Measurements from ENCODE around the gene CHRNB4.

CHRNB4 gene

DNA sequence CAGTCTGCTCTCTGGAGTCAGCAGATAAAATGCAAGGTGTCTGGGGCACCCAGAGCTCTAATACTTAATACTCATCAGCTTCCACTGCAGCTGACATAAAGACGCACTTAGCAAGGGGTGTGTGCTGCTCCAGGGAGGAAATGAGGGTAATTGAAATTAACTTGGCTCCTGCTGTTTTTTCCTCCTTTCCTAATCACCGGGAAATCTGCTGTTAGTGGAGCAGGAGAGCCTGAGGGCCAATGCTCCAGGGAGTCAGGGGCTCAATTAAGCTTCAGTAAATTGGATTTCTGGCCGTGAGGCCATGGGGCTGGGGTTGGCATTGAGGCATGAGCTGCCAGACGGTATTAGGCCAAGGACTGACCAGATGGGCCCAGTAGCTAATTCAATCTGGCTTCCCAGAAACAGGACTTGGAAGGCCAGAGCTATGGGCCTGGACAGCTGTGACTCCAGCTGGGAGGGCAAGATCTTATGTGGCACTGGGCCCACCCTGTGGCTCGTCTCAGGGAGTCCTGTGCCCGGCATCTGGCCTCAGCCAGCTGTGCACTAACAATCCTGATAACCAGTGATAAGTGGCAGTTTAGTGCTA, 30.7 kb upstream of the CHRNB4 start:
- no peak for DNase-seq (ENCODE audit: low read depth in 2 of 2)

DNA sequence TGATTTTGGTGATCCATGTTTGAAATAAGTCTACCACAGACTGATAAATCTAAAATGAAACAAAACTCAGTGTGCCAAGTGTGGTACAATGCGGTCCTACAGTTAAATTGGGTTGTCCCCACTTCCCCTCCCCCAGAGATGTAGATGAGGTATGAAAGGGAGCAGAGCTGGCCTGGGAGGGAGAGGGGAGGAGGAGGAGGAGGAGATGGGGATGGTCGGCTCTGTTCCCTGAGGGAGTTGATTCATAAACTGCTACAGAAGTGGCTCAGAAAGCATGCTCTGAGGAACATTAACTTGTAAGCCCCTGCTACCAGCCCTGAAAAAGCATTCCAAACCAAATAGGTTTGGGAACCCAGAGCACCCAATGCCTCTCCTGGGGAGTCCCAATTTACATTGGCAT, 28.0 kb upstream of the CHRNB4 start:
- no peak for DNase-seq (ENCODE audit: low read depth in 2 of 2)

DNA sequence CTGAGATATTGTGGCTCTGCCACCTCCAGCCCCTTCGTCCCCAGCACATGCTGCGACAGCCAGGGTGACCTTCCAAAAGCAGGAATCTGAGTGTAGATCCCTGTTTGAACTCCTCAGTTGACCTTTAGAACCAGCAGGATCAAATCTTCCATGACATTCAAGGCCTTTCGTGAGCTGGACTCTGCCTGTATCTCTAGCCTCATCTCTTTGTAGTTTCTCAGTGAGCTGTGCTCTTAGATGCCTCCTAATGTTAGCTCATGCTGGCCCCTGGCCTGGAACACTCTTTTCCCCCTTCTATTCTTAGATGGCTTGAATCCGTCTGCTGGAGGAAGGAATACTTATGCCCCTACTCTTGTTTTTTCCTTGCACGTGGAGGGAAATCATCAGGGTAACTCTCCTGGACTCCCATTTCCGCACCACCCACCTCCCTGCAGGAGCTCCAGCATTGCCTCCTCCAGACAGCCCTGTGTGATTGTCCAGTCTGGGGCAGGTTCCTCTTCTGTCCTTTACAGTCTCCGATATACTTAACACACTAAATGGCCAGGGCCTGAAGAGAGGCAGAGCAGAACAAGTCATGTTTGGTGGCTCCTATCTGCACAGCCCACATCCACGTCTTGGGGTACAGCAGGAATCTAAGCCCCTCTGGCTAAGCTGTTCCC, 26.7 kb upstream of the CHRNB4 start:
- no peak for DNase-seq (ENCODE audit: low read depth in 2 of 2)

DNA sequence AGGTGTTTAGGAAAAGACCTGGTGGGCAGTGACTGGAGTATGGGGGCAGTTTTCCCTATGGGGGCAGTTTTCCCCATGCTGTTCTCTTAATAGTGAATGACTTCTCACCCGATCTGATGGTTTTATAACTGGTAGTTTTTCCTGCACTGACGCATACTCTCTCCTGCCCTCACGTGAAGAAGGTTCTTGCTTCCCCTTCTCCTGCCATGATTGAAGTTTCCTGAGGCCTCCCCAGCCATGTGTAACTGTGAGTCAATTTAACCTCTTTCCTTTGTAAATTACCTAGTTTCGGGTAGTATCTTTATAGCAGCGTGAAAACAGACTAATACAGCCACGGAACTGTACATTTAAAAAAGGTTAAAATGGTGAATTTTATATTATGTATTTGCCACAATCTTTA, 25.0 kb upstream of the CHRNB4 start:
- DNase-seq (ENCODE audit: low read depth in 2 of 2): no peak

DNA sequence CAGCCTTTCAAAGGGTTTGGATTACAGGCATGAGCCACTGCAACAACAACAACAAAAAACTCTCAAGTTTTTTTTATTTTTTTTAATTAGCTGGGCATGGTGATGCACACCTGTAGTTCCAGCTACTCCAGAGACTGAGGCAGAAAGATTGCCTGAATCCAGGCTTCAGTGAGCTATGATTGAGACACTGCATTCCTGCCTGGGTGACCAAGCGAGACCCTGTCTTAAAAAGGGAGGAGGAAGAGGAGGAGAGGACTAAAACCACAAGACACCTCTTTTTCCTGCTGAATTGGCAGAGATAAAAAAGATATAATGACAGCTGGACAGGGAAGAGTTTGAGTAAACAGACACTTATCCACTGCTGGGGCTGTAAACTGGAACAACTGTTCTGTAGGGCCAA, 22.7 kb upstream of the CHRNB4 start:
- no peak for DNase-seq (ENCODE audit: low read depth in 2 of 2)

DNA sequence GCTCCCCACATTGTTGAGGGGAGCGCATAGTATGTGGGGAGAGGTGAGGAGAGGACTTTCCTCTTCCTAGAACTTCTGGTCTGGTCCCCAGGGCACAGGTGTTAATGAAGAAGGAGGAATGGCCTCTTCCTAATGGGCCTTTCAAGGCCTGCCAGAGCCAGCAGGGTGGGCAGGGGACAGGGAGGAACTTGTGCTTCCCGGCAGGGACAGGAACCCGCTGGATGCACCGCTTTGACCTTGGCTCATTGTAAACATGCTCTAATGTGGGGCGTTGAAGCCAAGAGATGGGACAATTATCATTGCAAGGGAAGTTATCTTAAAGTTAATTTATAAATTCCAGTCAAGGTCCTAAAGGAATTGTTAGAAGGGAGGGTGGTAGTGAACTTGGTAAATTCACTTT, 21.0 kb upstream of the CHRNB4 start:
- no peak for DNase-seq (ENCODE audit: low read depth in 2 of 2)

DNA sequence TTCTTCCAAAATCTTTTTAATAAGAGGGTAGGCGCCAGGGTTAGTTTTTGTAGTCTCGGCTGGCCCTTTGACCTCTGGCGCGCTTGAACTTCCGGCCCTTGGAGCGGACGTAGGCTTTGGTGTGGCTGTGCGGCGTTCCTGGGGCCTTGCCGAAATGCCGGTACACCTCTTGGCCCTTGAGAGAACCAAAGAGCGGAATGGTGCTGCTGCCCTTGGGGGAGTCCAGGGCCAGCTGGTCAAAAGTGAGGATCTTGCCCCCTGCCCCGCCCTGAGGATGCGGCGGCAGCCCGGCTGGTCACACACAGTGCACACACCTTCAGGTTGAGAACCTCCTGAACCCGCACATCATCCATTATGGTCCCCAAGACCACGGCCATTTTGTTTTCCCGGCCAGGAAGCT, 20.0 kb upstream of the CHRNB4 start:
- DNase-seq (ENCODE audit: low read depth in 2 of 2): no peak

DNA sequence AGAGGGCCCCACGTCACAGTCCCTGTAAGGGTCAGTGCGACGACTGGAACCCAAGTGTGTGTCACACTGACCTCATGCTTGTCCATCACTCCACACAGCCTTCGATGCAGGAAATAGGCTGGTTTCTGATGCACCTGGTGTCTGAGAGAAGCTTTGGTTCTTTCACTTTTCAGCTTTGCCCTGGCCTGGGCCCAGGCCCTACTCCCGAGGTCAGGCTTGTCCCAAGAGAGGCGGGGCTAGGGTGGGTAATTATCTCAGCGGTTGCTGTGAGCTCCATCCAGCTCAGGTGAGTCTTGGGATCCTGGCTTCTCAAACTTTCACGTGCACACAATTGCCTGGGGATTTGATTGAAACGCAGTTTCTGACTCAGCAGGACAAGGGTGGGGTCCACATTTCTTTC, 19.6 kb upstream of the CHRNB4 start:
- no peak for DNase-seq (ENCODE audit: low read depth in 2 of 2)

DNA sequence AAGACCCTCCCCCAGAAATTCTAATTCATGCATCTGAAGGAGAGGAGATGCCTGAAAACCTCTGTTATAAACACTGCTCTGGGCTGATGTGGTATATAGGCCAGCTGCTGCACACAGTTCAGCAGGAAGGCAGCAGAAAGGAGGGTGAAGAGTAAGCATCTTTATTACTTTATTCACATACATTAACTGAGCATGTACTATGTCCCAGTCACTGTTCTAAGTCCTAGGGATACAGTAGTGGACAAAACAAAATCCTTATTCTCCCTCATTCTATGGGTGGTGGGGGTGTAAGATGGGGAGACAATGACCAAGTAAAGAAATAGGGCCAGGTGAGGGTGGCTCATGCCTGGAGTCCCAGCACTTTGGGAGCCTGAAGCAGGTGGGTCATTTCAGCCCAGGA, 17.8 kb upstream of the CHRNB4 start:
- DNase-seq (ENCODE audit: low read depth in 2 of 2): no peak

DNA sequence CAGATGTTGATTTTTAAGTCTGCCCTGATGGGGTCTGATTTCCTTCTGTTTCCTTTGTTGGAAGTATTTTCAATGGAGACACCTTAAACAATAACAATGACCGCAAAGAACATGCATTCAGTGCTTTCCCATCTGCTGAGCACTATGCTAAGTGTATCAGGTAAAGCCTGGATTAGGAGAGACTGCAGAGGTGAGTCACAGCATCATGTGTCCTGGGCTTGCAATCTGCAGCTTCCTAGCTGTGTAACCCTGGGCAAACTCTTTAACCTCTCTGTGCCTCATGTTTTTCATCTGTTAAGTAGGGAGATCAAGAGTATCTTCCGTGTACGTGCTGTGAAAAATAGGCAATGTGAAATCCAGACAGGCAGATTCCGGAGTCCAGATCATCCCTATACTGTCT, 13.3 kb upstream of the CHRNB4 start:
- DNase-seq (ENCODE audit: low read depth in 2 of 2): no peak

DNA sequence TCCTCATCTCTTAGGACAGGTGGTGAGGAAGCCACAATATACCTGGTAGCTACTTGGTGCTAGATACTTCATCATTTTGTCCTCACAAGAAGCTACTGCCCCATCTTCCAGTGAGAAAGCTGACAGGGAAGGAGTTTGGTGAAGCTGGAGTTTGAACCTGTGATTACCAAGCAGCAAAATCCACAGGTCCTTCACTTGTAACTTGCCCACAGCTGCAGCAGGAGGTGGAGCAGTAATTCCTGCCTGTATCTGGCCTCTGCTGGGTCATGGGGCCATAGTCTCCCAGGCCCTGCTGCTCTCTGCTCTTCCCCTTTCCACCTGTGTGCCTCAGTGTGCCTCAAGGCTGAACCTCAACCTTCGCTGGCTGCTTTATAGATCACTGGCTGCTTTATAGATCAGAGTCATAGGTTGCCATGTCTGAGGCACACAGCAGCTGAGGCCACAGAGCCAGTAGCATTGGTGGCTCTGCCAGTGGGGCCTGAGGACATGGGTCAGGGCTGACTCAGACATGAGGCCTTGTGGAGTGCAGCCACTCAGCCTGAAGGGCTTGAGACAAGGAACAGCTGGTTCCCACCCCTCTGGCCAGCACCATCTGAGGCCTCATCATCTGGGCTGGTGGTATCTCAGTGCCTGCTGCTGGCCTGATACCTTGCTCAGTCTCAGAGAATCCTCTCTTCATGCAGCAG, 11.1 kb upstream of the CHRNB4 start:
- DNase-seq (ENCODE audit: low read depth in 2 of 2): no peak

DNA sequence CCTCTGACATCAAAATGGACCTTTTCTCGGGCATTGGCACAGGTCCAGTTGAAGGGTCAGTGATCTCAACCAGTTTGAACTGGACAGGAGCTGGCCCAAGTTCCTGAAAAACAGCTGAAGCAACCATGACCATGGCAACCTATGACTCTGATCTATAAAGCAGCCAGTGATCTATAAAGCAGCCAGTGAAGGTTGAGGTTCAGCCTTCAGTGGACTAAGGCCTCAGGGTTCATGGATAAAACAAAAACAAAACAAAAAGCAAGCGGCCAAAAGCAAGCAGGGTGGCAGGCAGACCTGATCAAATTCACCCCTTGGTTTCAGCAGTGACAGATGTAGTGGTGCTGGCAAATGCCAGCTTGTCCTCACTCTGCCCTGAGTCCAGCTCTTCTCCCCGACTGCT, 10.0 kb upstream of the CHRNB4 start:
- no peak for DNase-seq (ENCODE audit: low read depth in 2 of 2)

DNA sequence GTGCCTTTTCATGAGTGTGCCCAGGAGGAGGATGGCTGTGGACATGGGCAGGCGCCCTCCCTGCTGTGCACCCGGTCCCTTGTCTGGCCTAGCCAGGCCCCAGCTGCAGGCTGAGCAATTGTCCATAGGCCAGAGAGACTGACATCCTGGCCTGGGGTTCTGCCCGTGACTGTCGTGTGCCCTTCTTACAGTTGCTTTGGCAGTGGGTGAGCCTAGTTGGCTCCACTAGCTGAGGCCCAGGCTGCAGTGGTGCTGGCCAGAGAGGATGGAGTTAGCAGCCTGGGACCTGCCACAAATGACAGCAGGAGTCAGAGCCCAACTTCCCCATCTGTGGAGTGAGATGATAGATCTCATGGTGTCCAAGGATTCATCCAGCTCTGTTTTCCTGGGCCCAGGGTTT, 9.0 kb upstream of the CHRNB4 start:
- no peak for DNase-seq (ENCODE audit: low read depth in 2 of 2)

DNA sequence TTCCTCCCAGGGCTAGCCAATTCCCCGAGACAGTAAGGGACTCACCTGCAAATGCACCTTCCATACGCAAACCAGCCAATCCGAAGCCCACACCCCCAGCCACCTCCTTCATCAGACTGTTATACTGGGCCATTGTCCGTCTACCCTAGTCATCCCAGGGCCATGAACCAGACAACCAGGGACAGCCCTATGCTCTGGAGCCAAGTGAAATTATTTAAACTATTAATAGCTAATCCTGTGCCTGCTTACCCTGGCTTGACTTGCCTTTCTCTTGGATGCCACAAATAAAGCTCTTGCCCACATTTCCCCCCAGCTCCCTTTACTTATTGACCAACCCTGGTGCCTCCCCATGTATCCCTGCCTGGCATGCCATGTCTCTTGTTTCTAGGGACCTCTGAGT, 4.0 kb upstream of the CHRNB4 start:
- no peak for DNase-seq (ENCODE audit: low read depth in 2 of 2)

DNA sequence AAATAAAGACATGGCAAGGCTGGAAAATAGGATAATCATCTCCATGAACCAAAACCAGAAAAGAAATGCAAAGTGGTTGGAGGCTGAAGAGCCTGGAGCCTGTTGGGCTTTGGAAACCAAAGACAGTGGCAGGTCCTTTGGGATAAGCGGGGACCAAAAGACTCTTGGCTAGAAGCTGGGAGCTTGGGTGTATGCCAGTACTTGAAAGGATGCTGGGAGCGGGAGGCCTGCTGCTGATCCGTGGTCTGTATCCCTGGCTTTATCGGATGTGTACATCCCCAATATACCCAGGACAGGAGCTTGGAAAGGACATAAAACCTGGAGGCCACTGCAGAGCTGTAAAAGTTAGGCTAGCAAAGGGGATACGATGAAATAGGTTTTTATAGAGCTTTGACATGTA, 1.3 kb upstream of the CHRNB4 start:
- DNase-seq (ENCODE audit: low read depth in 2 of 2): no peak

DNA sequence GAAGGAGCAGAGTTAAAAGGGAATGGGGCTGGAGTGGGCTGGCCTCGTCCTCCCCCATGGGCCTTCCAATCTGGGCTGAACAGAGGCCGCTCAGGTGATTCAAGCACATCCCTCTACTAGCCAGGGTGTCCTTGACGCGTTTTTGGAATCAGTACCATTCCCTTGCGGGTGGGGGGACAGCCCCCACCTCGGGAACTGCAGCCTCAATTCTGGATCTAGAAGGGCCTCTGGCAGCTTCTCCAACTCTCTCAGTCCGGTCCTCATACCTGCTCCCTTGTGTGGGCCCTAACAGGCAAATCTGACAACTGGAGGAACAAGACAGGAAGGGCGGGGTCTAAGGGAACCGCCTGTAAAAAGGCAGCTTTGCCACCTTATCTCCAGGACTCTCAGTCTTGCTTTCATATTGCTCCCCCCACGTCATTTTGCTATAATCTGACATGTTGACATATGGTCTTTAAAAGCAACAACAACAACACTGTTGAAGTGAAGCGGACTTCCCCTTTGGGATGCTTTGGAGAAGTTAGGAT, 802 bp upstream of the CHRNB4 start:
- DNase-seq (ENCODE audit: low read depth in 2 of 2): no peak

DNA sequence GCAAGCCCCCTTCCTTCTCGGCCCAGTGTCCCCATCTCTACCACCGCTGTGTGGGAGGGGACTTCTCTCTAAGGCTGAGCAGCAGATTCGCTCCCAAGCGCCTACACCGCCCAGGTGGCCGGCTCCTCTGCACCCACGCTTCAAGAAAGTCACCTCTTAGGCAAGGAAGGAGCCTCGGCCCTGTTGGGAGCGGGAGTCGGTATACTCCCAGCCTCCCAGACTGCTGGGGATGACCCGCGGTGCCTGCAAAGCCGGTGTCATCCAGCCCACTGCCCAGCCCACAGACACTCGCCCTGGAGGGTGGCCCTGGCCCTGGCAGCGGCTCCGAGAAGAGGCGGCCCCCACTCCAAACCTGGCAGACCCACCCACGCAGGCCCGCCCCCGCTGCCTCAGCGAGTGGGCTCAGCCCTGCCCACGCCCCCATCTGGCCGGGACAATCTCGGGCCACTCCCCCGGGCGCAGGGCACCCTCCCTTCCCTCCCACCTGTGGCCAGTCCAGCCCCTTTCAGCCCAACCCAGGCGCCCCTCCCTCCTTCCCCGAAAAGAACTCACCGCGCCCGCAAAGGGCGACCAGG, 396 bp downstream of the CHRNB4 start:
- no peak for DNase-seq (ENCODE audit: low read depth in 2 of 2)

DNA sequence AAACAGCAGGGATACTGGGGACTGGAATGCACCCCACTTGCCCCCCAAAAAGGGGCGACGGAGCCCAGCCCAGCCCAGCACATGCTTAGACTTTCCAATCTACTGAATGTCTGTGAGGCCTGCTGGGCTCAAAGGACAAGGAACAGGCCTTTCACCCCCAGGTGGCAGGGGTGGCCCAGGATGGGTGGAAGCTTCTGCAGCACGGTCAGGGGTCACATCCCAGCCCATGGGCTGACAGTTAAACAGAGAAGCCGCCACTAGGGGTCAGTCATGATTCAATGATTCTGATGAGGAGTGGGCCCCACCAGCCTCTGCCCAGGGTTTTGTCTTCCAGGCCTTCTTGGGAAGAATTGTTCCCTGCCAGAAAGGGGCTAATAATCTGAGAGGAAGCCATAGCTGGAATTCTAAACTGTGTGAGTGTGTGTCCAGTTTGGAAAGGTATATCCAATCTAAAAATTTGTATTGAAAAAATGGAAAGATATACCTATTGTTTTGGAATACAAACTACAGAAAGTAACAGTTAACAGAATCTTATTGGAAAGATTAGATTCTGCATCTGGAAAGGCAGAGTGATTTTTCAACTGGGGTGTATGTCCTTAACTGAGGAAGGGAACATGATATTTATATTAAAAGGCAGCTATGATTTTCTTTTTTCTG, 2.2 kb downstream of the CHRNB4 start:
- no peak for DNase-seq (ENCODE audit: low read depth in 2 of 2)

DNA sequence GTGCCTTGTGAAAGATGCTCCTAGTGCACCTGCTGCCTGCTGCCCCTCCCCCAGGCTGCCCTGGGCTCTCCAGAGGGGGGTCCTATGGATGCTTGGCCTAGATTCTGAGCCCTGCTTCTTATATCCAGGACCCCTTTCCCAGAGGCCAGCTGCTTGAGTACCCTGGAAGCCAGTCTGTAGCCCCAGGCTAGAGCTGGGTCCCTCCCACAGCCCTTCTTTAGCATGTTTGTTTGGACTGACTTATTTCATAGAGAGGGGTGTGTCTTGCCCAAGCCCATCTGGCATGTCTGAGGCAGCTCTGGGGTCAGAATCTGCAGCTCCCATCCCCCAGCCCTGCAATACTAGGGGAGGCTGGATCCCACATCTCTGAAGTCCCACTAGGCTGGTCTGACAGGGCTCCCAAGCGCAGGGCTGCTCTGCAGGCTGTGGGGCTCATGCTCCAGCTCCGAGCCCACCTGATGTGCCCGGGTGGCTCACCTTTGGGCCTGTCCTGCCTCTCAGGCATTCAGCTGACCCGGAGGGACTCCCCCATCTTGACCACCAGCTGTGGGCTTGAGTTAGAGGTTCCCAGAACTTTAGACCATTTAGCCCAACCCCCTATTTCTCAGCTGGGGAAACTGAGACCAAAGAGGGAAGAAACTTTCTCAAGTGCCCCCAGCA, 3.1 kb downstream of the CHRNB4 start:
- no peak for DNase-seq (ENCODE audit: low read depth in 2 of 2)

DNA sequence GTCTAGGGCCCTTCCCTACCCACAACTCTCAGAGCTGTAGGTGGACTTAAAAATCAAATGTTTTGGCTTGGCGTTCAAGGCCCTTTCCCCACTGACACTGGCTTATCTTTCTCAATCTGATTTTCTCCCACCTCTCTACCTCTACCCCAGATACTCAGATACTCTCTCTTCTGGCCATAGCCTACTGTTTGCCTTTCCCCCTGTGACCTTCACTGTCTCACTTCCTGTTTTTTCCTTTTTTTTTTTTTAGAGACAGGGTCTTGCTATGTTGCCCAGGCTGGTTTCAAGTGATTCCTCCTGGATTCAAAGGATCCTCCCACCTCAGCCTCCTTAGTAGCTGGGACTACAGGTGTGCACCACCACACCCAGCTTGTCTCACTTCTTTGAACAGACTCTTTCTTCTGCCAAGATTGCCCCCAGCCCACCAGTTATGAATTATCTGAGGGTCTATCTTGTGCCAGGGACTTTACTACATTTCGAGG, 4.6 kb downstream of the CHRNB4 start:
- no peak for DNase-seq (ENCODE audit: low read depth in 2 of 2)

DNA sequence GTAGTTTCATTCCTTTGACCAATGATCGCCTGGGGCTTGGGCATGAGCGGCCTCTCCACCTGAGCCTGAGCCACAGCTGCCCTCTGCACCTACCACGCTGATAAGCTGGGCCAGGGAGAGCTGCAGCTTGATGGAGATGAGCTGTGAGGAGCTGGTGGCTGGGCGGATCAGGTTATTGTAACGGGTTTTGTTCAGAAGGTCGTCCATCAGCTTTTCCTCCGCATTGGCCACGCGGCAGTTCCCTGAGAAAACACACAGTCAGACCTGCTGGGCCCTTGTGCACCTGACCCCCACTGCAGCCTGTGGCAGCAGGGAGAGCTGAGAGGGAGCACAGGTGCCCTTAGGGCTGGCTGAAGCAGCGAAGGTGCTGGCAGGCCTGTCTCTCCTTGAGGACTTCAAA, 5.7 kb downstream of the CHRNB4 start:
- DNase-seq (ENCODE audit: low read depth in 2 of 2): no peak

All from stimulated activated CD8-positive, alpha-beta memory T cell treated with anti-CD3 and anti-CD28 coated beads, Interleukin-2, amount 100 ng/mL, for 1 hour (primary cell).